Fibroblast of the aortic adventitia (primary cell): ENCODE measurements around the gene AK2. TPM values are rescaled to one million over a fixed set of nuclear protein-coding genes. Genes with fewer than 3 reads are reported as not detected.

Source experiments
- DNase-seq: peaks from one replicate; pipeline ENCODE4 v3.0.0-alpha.2; 2010; ENCODE audit warnings: low read depth
- H3K4me3 ChIP-seq: 2 replicates; pipeline ENCODE4 v1.5.1; 2011; ENCODE audit warnings: low read depth, mild to moderate bottlenecking, control low read depth, low read length, moderate library complexity
- CTCF ChIP-seq: IDR thresholded peaks from 2 replicates; pipeline ENCODE4 v1.5.1; 2011; ENCODE audit warnings: mild to moderate bottlenecking, low read length, control low read depth, inconsistent platforms; ENCODE audit not compliant: insufficient read depth
- total RNA-seq: library from RNA; depleted of rRNA; stranded (reverse); fragments of >200 nt; gene quantifications from 2 replicates; pipeline ENCODE4 v1.2.3, GENCODE V29; 2012; ENCODE audit warnings: low replicate concordance

Gene AK2
- total RNA-seq, 1 donor: 155 TPM

- no peak for DNase-seq
- TF ChIP-seq CTCF: no peak
- no peak overlapping the region for H3K4me3 ChIP-seq
These were observed 6.8 kb upstream of the AK2 start for GRCh38 chr1:33043267-33044092.

GRCh38 chr1:33042831-33043230 lies 6.1 kb upstream of the AK2 start:
- H3K4me3 ChIP-seq: no peak overlapping the region
- no peak for DNase-seq
- TF ChIP-seq CTCF: no peak

GRCh38 chr1:33041026-33041425 lies 4.3 kb upstream of the AK2 start:
- TF ChIP-seq CTCF: no peak

GRCh38 chr1:33039840-33040239 lies 3.2 kb upstream of the AK2 start:
- DNase-seq: no peak
- no peak for TF ChIP-seq CTCF
- no peak overlapping the region for H3K4me3 ChIP-seq

More at GRCh38 chr1:33041026-33041425, 4.3 kb upstream of the AK2 start:
- no peak for DNase-seq
- no peak overlapping the region for H3K4me3 ChIP-seq

GRCh38 chr1:33036051-33036525 lies 595 bp downstream of the AK2 start:
- DNase-seq: no peak
- TF ChIP-seq CTCF: no peak
- peak overlapping the region; percentile 92 for H3K4me3 ChIP-seq

GRCh38 chr1:33032126-33032869 lies 4.4 kb downstream of the AK2 start:
- TF ChIP-seq CTCF: no peak
- H3K4me3 ChIP-seq: no peak overlapping the region
- DNase-seq: no peak
